NCI-H1436 treated with DMSO at 0.1 percent for 48 hours (cell line): ENCODE results near the gene SORBS1.
"Not testable (repeated sequence)": the region's sequence is repeated elsewhere in the genome, so short reads cannot be mapped to it uniquely, and the experiment has no call there.

ENCODE experiments used
- DNase-seq: peaks from one replicate; lab custom pipeline; 2025; lab: John Stamatoyannopoulos, UW

SORBS1 gene

DNA sequence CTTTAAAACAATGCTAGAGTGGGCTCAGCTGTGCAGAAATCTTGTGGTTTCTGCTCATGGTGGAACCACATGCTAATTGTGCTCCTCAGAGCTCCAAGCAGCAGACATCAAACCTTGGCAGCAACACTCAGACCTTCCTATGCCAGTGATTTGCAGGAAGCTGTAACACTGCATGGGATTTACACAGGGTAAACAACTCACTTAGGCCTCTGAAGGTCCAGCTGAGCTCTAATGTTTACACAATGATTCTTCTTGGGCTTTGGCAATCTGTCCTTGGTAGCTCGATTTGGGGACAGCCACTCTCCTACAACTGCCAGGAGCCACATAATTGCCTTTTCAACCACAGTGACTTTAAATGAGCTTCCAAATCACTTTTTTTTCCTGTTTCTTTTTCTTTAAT lies 172.6 kb downstream of the SORBS1 start:
- DNase-seq, result no peak

DNA sequence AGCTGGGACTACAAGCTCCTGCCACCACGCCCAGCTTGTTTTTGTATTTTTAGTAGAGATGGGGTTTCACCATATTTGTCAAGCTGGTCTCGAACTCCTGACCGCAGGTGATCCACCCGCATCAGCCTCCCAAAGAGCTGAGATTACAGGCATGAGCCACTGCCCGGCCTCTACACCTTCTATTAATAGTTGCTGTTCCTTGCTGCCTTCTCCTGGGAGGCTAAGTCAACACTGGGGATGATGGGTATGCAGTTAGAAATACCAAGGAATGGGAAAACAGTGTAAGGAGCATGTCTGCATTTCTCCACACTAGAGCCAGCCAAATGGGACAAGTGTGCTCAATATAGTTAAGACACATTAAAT lies 173.1 kb downstream of the SORBS1 start:
- DNase-seq, result no peak

DNA sequence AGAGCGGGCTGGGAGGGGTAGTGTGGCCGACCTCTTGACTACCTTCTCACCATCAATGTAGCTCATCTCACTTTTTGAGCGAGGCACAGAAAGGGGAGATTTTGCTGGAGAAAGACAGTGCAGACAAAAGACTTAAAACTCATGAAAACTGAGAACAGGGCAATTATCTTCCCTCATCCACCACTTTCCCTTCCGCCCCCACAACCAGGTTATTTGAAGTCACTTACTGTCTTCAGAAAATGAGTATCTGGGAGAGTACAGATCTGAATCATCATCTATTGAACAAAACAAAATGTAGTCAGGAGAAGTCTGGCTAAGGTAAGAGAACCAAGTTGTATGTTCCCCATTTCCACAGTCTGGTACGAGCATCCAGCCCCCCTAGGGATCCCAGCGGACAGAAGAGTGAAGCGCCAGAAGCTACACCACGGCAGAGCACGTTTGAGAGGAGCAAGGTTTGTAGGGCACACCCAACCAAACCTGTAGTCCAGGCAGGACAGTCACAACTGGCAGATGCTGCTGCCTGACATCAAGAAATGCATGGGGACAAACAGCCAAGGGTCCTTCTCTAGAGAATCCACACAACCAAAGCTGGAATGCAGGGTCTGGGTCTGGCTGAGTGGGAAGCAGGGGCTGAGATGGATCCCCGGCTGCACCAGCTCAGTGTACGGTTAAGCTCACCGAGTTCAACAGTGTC lies 177.0 kb downstream of the SORBS1 start:
- no peak for DNase-seq

DNA sequence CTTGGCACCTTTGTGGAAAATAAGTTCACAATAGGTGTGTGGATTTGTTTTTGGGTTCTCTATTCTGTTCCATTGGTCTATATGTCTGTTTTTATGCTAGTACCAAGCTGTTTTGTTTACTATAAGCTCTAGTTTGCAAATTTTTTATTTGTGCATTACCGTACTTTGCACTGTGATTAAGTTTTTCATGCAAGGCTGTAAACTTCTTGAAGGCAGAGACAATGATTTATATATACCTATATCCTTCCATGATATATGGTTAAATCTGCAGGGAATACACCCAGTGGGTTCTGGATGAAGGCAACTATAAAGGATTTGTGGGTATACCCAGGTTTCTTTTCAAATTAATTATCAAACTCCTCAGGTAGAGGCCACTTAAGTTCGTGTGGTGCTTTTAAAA lies 178.6 kb downstream of the SORBS1 start:
- no peak for DNase-seq

DNA sequence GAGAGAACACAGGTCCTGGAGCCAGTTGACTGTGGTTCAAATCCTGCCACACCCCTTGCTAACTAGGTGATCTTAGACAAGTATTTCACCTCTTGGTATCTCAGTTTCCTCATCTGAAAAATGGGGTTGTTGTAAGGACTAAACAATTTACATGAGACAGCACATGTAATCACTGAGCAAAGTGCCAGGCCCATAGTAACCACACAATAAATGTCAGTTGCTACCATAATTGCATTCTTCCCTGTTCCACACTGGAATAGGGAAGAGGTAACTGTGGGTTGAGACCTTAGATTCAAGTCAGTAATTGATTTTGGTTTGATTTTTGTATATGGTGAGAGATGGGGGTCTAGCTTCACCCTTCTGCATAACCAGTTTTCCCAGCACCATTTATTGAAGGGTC lies 179.0 kb downstream of the SORBS1 start:
- no peak for DNase-seq

DNA sequence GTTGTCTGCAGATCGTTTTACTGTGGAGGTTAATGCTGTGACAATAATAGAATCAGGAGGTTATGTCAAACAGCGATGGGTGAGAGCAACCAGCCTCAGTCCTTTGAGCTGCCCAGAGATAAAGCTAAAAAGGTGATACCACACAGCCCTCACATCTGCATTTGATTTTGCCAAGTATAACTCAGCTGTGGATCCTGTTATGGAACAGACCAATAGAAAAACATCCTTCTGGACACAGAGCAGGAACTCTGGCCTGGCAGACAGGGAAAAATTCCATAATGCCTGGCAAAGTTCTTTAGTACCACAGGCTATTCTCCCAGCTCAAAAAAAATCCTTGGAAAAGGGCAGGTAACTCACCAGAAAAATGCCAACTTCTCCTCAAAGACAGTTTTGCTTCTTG lies 183.2 kb downstream of the SORBS1 start:
- DNase-seq, result no peak

DNA sequence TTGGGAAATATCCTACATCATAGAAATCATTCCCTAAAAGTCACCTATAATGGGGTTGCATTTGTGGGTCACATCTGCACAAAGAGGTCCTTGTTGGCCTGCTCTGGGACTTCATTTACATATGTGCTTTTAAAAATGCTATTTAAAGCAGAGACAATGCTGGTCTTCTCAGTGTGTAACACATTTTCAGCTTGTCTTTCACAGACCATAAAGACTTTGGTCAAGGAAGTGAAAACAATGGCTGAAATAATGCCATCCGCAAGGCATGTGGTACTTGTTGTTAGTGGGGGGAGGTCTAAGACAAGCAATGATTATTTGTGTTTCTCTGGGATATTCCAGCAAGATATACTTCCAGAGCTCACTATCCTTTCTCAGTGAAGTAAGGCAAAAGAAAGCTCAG lies 185.8 kb downstream of the SORBS1 start:
- DNase-seq, result no peak

DNA sequence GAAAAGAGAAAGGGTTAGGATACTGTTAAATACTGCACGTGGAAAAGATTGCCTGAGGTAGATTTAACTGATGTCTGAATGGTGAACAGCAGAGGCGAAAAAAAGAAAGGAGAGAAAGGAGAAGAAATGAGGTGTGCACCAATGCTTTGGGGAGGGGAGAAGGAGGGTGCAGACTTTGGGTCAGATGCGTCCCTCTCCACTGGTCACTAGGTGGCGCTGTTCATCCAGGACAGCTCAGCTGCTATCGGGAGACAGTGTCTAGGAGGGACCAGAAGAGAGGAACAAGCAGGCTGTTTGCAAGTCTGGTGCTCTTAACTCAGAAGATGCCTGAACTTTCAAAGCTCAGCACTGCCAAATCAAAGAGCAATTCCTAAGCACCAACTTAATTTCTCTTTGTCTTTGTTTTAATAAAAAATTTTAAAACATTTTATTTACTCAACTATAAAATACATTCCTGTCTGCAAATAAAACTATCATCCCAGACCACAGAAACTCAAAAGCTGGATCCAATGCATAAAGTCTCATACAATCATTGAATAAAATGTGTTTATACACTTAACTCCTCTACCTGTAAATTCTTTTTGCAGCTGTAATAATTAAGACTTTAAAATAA lies 186.5 kb downstream of the SORBS1 start:
- DNase-seq, result no peak

DNA sequence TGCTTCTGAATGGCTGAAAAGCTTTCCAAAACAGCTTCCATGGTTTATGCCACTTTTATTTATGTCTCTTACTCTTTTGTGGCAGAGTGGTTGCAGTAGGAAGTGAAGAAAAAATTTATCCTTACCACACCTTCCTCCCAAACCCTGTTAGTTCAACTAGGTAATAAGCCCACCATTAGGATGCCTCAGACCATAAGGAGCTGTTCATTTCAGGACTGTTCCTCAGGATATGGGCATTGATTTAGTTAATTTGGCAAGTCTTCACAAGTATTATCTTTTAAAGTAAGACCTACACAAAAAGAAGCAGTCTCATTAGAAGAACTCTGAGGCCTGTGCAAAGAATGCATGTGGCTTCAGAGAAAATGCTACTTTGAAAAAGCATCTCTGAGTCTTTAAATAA lies 187.5 kb downstream of the SORBS1 start:
- DNase-seq, result no peak

DNA sequence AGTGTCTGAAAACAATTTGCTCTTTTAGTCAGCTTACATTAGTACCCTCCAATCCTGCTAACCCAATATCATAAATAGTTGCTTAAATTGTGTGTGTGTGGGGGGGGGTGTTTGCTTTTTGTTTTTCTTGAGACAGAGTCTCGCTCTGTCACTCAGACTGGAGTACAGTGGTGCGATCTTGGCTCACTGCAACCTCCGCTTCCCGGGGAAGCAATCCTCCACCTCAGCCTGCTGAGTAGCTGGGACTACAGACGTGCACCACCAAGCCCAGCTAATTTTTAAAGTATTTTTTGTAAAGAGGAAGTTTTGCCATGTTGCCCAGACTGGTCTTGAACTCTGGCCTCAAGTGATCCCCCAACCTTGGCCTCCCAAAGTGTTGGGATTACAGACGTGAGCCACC lies 196.8 kb downstream of the SORBS1 start:
- DNase-seq, result no peak

DNA sequence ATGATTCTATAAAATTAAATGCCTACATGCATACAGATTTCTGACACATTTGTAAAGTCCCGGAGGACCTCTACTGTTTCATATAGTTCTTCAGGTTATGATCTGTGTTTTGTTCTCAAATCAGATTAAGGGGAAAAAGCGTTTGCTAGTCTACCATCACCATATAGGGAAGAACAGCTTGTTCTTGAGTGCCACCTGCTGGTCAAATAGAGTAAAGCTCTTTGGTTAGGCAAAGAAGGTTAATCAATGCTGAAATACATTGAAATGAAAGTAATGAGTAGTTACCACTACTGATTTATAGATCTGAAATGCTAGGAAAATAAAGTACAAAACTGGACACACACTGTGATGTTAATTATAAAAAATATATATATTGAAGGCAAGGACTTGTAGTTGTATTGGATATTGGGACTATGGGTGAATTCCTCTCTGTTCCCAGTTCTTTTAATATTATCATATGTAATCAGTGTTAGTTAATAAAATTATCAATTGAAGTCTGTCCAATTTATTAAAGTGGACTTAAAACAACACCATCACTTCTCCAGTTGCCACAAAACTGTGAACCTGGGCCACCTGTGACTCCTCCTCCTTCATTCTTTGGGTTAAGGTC lies 197.8 kb downstream of the SORBS1 start:
- peak; percentile 8 for DNase-seq

DNA sequence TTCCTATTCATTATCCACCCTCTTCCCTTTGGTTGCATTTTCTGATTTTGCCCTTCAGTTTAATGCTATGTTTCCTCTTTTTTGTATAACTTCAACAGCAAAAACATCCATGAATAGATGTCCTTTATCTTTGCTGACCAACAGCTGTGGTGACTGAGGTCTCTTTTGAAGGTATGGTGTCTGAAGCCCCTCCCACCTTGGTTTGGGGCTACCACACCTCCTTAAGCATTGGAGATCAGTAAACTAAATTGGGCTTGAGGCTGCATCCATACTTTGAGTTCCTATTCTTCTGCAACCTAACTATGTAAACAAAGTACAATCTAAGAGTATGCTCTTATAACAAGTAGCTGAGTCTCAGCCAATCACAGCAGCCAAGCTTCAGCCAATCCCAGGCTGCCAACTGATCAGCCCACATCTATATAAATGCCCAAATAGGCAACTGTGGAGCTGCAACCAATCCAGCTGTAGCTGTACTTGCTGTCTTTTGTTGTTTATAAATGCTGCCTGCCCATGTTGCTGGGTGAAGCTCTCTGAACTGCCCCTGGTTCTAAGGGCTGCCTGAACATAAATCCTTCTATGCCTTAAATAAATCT lies 201.0 kb downstream of the SORBS1 start:
- peak; percentile 61 for DNase-seq

DNA sequence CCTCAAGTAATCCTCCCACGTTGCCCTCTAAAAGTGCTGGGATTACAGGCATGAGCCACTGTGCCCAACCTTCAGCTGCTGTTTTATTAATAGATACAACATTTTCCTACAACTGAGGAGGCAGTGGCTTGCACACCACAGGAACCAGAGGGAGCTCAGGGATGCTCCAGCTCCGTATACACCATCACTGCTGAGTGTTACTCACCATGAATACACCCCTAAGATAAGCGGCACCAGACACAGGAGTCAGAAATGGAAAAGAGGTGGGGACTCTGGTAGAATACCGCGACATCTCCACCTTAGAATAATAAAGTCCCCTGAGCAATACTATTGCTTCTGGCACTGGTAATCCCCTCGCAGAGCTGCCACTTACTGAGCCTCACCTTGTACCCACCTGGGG lies 201.7 kb downstream of the SORBS1 start:
- no peak for DNase-seq

DNA sequence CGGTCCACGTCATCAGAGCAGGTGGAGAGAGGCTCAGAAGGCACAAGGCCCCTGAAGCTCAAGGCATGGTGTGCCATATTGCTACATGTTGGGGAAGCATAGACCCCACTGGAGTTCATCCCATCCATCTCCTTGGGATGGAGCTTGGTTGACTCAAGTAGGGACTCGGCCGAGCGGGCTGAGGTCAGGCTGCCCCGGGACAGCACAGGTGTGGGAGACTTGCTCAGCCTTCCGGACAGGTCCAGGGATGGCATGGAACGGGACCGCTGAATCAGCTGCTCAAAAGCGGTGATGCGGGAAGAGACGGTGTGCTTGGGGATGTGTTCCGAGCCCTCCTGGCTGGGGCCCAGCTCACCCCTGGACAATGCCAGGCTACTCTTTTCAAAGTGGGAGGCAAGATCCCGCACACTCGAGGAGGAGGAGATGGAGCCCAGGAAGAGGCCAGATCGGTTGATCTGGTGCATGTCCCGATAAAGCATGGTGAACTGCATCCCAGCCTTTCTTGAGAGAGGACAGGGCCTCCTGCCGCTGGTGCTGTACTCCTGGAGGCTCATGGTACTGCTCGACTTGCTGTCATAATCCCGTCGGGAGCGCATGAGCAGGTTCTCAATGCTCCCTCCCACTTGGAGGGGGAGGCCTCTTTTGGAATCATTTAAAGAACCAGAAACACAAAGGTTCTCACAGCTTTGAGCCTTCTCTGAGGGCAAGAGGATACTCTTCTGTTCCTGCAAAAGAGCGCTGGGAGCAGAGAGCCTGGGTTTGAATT lies 204.8 kb downstream of the SORBS1 start:
- no peak for DNase-seq

DNA sequence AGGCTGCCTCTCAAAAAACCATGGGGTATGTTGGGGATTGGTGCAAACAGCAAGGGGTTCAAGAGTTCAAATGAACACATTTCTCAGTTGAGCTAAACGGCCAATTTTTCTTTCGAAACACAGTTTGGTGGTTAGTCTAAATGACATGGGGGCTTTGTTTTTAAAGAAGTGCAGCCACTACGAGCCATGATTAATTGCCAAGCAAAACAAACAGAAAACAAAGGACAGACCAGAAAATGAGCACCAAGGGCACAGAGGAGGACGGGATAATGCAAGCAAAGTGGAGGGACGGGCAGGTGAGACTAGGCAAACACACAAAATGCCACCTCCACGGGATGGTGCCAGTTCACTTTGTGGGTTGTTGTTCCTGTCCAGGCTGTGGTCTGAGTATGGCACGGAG lies 205.9 kb downstream of the SORBS1 start:
- DNase-seq, result no peak

DNA sequence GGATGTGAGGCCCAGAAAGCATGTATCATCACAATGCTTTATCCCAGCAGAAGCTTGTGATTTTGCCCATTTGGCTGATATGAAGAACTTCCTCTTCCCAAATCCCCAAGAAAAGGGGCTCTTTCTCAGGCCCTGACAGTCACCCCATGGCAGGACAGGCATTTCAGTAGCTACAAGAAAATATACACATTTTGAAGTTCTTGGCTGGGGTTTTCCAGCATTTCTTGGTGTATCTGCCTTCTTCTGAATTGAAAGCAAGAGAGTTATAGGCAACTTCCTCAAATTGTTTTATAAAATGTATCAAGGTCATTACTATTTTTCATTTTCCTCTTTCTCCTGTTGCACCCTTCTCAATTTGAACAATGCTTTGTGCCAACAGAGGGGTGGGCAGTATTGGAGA lies 207.1 kb downstream of the SORBS1 start:
- no peak for DNase-seq

DNA sequence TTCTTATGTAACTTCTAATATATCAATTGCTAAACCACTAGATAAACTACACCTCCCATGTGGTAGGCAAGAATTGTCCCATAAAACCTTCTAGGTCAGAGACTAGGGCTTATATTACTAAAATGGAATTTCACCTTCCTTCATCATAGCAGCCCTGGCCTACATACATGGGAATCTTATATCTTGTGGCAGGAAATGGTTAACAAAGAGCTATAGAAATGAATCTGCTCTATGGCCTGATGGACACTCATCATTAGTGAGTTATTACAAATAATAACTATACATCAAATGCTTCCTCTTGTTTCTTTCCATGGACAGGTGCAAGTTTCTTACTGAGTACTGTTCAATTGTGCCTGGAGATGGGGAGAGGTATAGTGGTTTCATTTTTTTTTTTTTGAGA lies 208.0 kb downstream of the SORBS1 start:
- no peak for DNase-seq

DNA sequence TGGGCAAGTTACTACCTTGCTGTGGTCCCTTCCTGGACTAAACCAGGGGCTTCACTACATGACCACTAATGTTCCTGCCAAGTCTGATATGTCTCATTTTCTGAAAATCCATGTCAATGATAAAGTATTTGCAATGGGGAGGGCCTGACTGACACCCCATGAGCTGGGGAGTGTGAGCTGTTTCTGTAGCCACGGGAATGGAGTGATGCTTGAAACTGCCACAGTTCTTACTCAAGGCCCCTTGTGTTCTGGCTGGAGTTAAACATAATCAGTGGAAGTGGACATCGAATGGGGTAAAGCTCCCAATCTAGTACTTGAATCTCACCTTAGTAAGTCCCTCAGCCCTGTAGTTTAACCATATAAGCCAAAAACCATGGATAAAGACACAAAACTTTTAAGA lies 208.5 kb downstream of the SORBS1 start:
- DNase-seq, result no peak

DNA sequence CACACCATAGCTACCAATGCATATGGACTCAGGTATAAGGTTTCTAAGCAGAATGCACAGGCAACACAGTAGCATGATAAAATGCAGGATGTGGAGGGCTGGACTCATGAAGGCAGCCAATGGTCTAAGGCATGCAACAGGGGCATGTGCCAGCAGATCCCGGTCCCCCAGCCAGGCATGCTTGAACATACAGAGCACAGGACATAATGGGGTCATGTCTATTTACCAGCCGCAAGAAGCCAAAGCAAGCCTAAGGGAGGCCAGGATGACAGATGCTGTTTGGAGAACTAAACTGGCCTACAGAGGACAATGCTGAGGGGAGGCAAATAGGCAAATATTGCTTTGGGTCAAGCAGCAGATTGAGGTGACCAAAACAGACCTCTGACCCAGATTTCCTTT lies 210.3 kb downstream of the SORBS1 start:
- no peak for DNase-seq

DNA sequence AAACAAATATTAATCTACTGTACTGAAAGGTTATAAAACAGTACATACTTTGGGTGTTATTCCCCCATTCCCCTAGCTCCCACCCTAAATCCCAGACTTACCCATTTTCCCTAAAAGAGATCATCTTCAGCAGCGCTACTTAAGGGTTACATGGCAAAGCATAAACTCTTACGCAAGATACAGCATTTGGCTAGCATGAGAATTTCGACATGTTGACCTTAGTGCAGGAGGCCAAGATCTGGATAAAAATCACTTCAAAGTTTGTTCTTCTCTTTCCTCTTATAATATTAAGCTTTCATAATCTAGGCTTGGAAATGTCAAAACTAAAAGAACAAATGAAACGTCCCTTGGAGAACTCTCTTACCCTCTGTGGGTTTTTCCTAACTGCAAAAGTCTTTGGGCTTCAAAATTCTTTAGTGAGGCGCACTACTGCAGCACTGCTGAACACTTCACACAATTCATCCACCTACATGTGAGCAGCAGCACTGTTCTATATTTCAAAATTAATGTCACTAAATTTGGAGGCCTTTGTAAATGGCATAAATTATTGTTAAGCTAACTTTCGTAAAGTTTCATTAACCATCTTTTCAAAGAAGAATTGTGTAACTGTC lies 210.8 kb downstream of the SORBS1 start:
- DNase-seq, result no peak

DNA sequence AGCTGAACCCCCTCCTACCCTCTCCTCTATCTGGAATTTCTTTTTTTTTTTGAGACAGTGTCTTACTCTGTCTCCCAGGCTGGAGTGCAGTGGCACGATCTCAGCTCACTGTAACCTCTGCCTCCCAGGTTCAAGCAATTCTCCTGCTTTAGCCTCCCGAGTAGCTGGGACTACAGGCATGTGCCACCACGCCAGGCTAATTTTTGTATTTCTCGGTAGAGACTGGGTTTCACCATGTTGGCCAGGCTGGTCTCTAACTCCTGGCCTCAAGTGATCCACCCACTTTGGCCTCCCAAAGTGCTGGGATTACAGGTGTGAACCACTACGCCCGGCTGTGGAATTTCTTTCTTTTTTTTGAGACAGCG lies 213.8 kb downstream of the SORBS1 start:
- not testable (repeated sequence) for DNase-seq

DNA sequence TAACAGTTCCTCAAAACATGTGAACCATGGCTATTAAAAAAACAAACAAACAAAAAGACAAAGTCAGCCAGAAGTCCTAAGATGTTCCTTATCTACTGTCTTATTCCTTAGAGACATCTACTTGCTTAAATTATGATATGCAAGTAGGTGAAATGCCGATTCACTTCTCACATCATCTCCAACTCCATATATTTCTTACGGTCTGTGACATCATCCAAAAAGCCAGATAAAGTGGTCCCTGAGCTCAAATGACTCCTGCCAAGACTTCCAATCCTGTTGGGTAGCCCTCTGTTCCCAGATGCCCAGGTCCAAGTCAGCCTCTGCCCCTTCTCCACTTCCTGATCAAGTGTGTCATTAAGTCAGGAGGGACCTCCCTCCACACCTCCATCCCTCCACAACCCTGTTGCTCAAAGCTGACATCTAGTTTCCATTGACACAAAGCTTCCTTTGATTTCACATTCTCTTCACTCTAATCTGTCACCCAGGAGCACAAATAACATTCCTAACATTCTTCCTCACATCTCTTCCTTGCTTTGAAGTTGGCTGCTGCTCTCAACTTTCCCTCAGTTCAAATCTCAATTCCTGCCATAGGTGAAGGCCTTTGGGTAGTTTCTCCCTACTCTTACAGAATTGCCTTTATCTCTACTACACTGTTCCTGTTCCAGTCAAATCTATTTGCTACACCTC lies 214.3 kb downstream of the SORBS1 start:
- no peak for DNase-seq
